Measurements from ENCODE around the gene ZBTB21.

GRCh38 chr21:42021371-42022090 lies 11.4 kb upstream of the ZBTB21 start:
- TF ChIP-seq REST (IDR thresholded peaks at IDR 0.05; ENCODE audit: insufficient read depth in 1 of 2, low read depth in 2 of 2, low read length in 2 of 2) = no peak
- no peak for TF ChIP-seq POLR2AphosphoS5 (IDR thresholded peaks at IDR 0.05; ENCODE audit: low read depth, low read length)

Data from PFSK-1 (cell line).